Measurements from ENCODE around the gene ATP2A2.

ATP2A2 gene

GRCh38 chr12:110289711-110290078, 8.6 kb downstream of the ATP2A2 start:
- H3K27me3 ChIP-seq (ENCODE audit: insufficient read depth, low read length) = no peaks in the 10 kb centered on the region
- peaks cover 23% of the 10 kb centered on the region for H3K36me3 ChIP-seq (ENCODE audit: insufficient read depth, low read length)
- H3K27ac ChIP-seq (ENCODE audit: low read depth, low read length) = no peak overlapping the region
- H3K4me3 ChIP-seq (ENCODE audit: low read depth, low read length) = no peak overlapping the region
- H3K79me2 ChIP-seq (ENCODE audit: control insufficient read depth, insufficient read depth, low read length, unreplicated experiment) = peaks cover 86% of the 10 kb centered on the region
- peaks cover 30% of the 10 kb centered on the region for H3K4me1 ChIP-seq (ENCODE audit: control insufficient read depth, insufficient read depth, low read length, unreplicated experiment)
- H2AFZ ChIP-seq (ENCODE audit: low read length, unreplicated experiment) = no peak overlapping the region

- peak overlapping the region; percentile 56 for H3K27ac ChIP-seq (ENCODE audit: low read depth, low read length)
- peaks cover 85% of the 10 kb centered on the region for H3K79me2 ChIP-seq (ENCODE audit: control insufficient read depth, insufficient read depth, low read length, unreplicated experiment)
- H3K36me3 ChIP-seq (ENCODE audit: insufficient read depth, low read length) = peaks cover 31% of the 10 kb centered on the region
- H3K27me3 ChIP-seq (ENCODE audit: insufficient read depth, low read length) = no peaks in the 10 kb centered on the region
- peaks cover 51% of the 10 kb centered on the region for H3K4me1 ChIP-seq (ENCODE audit: control insufficient read depth, insufficient read depth, low read length, unreplicated experiment)
- no peak overlapping the region for H2AFZ ChIP-seq (ENCODE audit: low read length, unreplicated experiment)
- H3K4me3 ChIP-seq (ENCODE audit: low read depth, low read length) = no peak overlapping the region
Measured at GRCh38 chr12:110301065-110301806, 20.2 kb downstream of the ATP2A2 start.

DNA sequence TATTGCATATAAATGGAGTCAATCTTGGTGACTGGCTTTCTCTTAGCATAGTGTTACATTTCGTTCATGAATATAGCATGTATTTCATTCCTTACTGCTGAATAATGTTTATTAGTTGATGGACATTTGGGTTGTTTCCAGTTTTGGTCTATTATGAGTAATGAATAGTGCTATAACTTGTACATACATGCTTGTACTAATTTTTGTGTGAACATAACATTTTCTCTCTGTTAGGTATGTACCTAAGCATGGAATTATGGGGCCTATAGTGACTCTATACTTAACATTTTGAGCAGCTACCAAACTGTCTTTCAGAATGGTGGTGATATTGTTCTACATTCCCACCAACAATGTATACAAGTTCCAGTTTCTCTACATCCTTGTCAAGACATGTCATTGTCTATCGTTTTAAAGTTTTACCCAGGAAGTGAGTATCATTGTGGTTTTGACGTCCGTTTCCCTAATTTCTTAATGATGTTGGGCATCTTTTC, 23.1 kb downstream of the ATP2A2 start:
- Histone ChIP-seq H3K4me1 (ENCODE audit: control insufficient read depth, insufficient read depth, low read length, unreplicated experiment) (peaks cover 65% of the 10 kb centered on the region), H3K79me2 (ENCODE audit: control insufficient read depth, insufficient read depth, low read length, unreplicated experiment) (peaks cover 83% of the 10 kb centered on the region), H3K36me3 (ENCODE audit: insufficient read depth, low read length) (peaks cover 30% of the 10 kb centered on the region), H3K27ac (ENCODE audit: low read depth, low read length) (peak overlapping the region; percentile 81), H3K27me3 (ENCODE audit: insufficient read depth, low read length) (no peaks in the 10 kb centered on the region), H2AFZ (ENCODE audit: low read length, unreplicated experiment) (no peak overlapping the region), H3K4me3 (ENCODE audit: low read depth, low read length) (no peak overlapping the region; the same call in 1 of the 2 replicates)

GRCh38 chr12:110307372-110307771, 26.3 kb downstream of the ATP2A2 start:
- Histone ChIP-seq H3K79me2 (ENCODE audit: control insufficient read depth, insufficient read depth, low read length, unreplicated experiment) (peaks cover 82% of the 10 kb centered on the region), H3K27ac (ENCODE audit: low read depth, low read length) (peak overlapping the region; percentile 25), H3K27me3 (ENCODE audit: insufficient read depth, low read length) (no peaks in the 10 kb centered on the region), H3K4me1 (ENCODE audit: control insufficient read depth, insufficient read depth, low read length, unreplicated experiment) (peaks cover 76% of the 10 kb centered on the region), H3K36me3 (ENCODE audit: insufficient read depth, low read length) (peaks cover 37% of the 10 kb centered on the region), H3K4me3 (ENCODE audit: low read depth, low read length) (no peak overlapping the region), H2AFZ (ENCODE audit: low read length, unreplicated experiment) (no peak overlapping the region)

DNA sequence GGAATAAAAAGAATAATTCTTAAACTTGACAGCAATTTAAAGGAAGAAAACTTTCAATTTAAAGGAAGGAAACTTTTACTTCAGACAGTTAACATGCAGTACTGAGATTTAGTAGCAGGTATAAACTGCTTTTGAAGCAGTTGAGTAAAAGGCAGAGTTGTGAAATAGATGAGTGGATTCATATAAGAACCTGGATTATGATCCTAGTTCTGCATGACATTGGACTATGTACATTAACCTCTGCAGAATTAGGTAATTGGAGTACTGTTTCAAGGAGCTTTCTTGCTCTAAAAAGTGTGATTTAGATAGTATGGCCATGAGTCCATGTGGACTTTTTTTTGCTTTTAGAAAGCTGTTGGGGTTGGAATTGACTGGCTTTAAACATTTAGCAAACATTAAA, 29.7 kb downstream of the ATP2A2 start:
- Histone ChIP-seq H2AFZ (ENCODE audit: low read length, unreplicated experiment) (no peak overlapping the region), H3K79me2 (ENCODE audit: control insufficient read depth, insufficient read depth, low read length, unreplicated experiment) (peaks cover 67% of the 10 kb centered on the region), H3K27me3 (ENCODE audit: insufficient read depth, low read length) (no peaks in the 10 kb centered on the region), H3K4me1 (ENCODE audit: control insufficient read depth, insufficient read depth, low read length, unreplicated experiment) (peaks cover 73% of the 10 kb centered on the region), H3K27ac (ENCODE audit: low read depth, low read length) (peak overlapping the region; percentile 92), H3K36me3 (ENCODE audit: insufficient read depth, low read length) (peaks cover 34% of the 10 kb centered on the region), H3K4me3 (ENCODE audit: low read depth, low read length) (no peak overlapping the region)

GRCh38 chr12:110311903-110312302, 30.9 kb downstream of the ATP2A2 start:
- H3K4me3 ChIP-seq (ENCODE audit: low read depth, low read length) = no peak overlapping the region
- peaks cover 68% of the 10 kb centered on the region for H3K79me2 ChIP-seq (ENCODE audit: control insufficient read depth, insufficient read depth, low read length, unreplicated experiment)
- no peaks in the 10 kb centered on the region for H3K27me3 ChIP-seq (ENCODE audit: insufficient read depth, low read length)
- H2AFZ ChIP-seq (ENCODE audit: low read length, unreplicated experiment) = no peak overlapping the region
- H3K27ac ChIP-seq (ENCODE audit: low read depth, low read length) = peak overlapping the region; percentile 92
- H3K36me3 ChIP-seq (ENCODE audit: insufficient read depth, low read length) = peaks cover 28% of the 10 kb centered on the region
- peaks cover 85% of the 10 kb centered on the region for H3K4me1 ChIP-seq (ENCODE audit: control insufficient read depth, insufficient read depth, low read length, unreplicated experiment)

DNA sequence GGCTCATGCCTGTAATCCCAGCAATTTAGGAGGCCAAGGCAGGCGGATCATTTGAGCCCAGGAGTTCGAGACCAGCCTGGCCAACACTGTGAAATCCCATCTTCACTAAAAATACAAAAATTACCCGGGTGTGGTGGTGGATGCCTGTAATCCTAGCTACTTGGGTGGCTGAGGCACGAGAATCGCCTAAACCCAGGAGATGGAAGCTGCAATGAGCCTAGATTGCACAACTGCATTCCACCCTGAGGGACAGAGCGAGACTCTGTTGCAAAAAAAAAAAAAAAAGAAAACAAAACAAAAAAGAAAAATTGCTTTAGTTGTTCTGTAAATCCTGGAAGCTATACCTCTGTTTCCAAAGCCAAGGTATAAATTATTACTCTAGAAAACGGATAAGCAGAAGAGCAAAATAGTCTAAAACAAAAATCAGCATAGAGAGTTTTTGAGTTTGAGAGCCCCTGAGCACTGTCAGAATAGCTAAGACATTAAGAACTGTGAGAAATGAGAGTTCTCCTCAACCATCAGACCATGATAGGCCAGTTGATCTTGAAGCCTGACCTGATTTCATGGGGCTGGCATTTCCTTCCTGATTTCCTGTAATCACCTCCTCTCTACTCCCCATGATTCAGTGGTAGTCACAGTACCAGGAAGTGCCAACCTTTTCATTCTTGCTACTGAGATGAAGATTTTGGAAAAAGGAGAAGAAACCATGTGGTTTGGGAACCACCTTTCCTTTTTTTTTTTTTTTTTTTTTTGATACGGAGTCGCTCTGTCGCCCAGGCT, 31.7 kb downstream of the ATP2A2 start:
- Histone ChIP-seq H3K4me3 (ENCODE audit: low read depth, low read length) (no peak overlapping the region), H3K36me3 (ENCODE audit: insufficient read depth, low read length) (peaks cover 32% of the 10 kb centered on the region), H3K4me1 (ENCODE audit: control insufficient read depth, insufficient read depth, low read length, unreplicated experiment) (peaks cover 86% of the 10 kb centered on the region), H3K27ac (ENCODE audit: low read depth, low read length) (peak overlapping the region; percentile 92), H2AFZ (ENCODE audit: low read length, unreplicated experiment) (no peak overlapping the region), H3K79me2 (ENCODE audit: control insufficient read depth, insufficient read depth, low read length, unreplicated experiment) (peaks cover 65% of the 10 kb centered on the region), H3K27me3 (ENCODE audit: insufficient read depth, low read length) (no peaks in the 10 kb centered on the region)

DNA sequence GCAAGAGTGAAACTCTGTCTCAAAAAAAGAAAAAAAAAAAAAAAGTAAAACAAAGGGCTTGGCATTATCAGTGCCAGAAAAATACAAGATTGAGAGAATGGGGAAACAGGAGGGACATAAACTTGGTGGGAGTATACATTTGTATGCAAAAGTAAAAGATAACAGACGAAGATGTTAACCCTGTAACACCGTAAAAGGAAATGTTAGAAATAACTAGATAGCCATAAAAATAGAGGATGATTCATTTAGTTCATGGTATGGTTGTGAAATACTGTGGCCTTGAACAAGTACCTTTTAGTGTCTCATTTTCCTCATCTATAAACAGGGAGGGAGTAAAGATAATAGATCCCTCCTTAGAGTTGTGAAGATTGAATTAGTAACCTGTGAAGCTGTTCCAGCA, 33.3 kb downstream of the ATP2A2 start:
- H2AFZ ChIP-seq (ENCODE audit: low read length, unreplicated experiment) = no peak overlapping the region
- no peak overlapping the region for H3K4me3 ChIP-seq (ENCODE audit: low read depth, low read length)
- H3K27me3 ChIP-seq (ENCODE audit: insufficient read depth, low read length) = no peaks in the 10 kb centered on the region
- peak overlapping the region; percentile 92 for H3K27ac ChIP-seq (ENCODE audit: low read depth, low read length)
- H3K79me2 ChIP-seq (ENCODE audit: control insufficient read depth, insufficient read depth, low read length, unreplicated experiment) = peaks cover 67% of the 10 kb centered on the region
- H3K36me3 ChIP-seq (ENCODE audit: insufficient read depth, low read length) = peaks cover 32% of the 10 kb centered on the region
- peaks cover 83% of the 10 kb centered on the region for H3K4me1 ChIP-seq (ENCODE audit: control insufficient read depth, insufficient read depth, low read length, unreplicated experiment)

DNA sequence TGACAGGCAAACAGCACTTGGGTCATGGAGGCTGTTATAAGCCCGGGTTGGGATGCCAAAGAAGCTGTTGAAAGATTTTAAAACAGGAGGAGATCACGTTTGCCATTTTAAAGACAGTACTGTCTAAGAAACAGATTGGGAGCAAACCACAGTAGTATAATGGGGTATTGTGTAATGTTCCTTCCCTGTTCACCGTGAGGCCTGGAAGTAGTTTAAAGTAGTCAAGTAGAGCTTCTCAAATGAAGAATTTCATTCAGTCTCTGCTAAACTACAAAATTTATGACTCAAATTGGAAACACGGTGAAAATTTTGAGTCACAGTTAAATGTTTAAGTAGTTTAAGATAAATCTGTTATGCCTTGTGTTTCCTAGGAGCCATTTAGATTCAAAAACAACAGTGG, 35.8 kb downstream of the ATP2A2 start:
- Histone ChIP-seq H3K4me1 (ENCODE audit: control insufficient read depth, insufficient read depth, low read length, unreplicated experiment) (peaks cover 62% of the 10 kb centered on the region), H3K36me3 (ENCODE audit: insufficient read depth, low read length) (peaks cover 26% of the 10 kb centered on the region), H3K79me2 (ENCODE audit: control insufficient read depth, insufficient read depth, low read length, unreplicated experiment) (peaks cover 66% of the 10 kb centered on the region)

GRCh38 chr12:110317911-110318310, 36.9 kb downstream of the ATP2A2 start:
- Histone ChIP-seq H3K36me3 (ENCODE audit: insufficient read depth, low read length) (peaks cover 28% of the 10 kb centered on the region), H3K4me3 (ENCODE audit: low read depth, low read length) (no peak overlapping the region), H2AFZ (ENCODE audit: low read length, unreplicated experiment) (no peak overlapping the region), H3K27ac (ENCODE audit: low read depth, low read length) (peak overlapping the region; percentile 92), H3K4me1 (ENCODE audit: control insufficient read depth, insufficient read depth, low read length, unreplicated experiment) (peaks cover 54% of the 10 kb centered on the region), H3K79me2 (ENCODE audit: control insufficient read depth, insufficient read depth, low read length, unreplicated experiment) (peaks cover 72% of the 10 kb centered on the region), H3K27me3 (ENCODE audit: insufficient read depth, low read length) (no peaks in the 10 kb centered on the region)

More for the DNA sequence above, 35.8 kb downstream of the ATP2A2 start:
- Histone ChIP-seq H2AFZ (ENCODE audit: low read length, unreplicated experiment) (no peak overlapping the region), H3K27me3 (ENCODE audit: insufficient read depth, low read length) (no peaks in the 10 kb centered on the region), H3K27ac (ENCODE audit: low read depth, low read length) (peak overlapping the region; percentile 92), H3K4me3 (ENCODE audit: low read depth, low read length) (no peak overlapping the region)
